Measurements from ENCODE around the gene IFNG-AS1. TPM values are rescaled to one million over a fixed set of nuclear protein-coding genes. Genes with fewer than 3 reads are reported as not detected.
A peak's percentile ranks its signal among the peaks of the same experiment; 100 is the strongest.

The IFNG-AS1 gene
- total and polyA plus RNA-seq, 2 donors from 2014 or later: 0.85 TPM; not detected in 1

DNA sequence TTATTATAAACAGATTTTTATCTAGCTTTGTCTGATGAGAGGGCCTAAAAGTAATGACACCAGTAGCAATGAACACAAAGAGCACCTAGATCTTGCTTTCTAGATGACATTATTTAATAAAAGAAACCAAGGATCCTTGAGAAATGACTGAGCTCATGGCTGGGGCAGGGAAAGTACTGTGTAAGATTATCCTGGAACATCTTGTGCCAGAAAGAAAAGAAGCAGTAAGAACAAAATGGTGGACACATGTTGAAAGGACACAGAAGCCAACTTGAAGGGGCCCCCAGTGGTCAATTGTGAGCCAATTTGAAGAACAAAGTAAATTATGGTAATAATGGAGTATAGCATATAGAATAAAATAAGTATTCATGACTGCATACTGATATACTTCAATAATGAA lies 10.0 kb downstream of the IFNG-AS1 start:
- H3K36me3 ChIP-seq (ENCODE audit: control insufficient read depth in 2 of 3, insufficient read depth in 3 of 3, low read length in 3 of 3): no peaks in the 10 kb centered on the region
- H3K4me3 ChIP-seq (ENCODE audit: low read length in 3 of 3): no peak overlapping the region
- DNase-seq (no peak), FAIRE-seq (no peak)
- intact Hi-C loops (cut with DNase I): no loop called here
- no peaks in the 10 kb centered on the region for H3K27me3 ChIP-seq (ENCODE audit: control insufficient read depth, insufficient read depth, low read length)
- no peaks in the 10 kb centered on the region for H3K4me1 ChIP-seq (ENCODE audit: control insufficient read depth in 2 of 3, insufficient read depth in 2 of 3, low read depth in 1 of 3, low read length in 3 of 3)
- TF ChIP-seq, protein P1, sequence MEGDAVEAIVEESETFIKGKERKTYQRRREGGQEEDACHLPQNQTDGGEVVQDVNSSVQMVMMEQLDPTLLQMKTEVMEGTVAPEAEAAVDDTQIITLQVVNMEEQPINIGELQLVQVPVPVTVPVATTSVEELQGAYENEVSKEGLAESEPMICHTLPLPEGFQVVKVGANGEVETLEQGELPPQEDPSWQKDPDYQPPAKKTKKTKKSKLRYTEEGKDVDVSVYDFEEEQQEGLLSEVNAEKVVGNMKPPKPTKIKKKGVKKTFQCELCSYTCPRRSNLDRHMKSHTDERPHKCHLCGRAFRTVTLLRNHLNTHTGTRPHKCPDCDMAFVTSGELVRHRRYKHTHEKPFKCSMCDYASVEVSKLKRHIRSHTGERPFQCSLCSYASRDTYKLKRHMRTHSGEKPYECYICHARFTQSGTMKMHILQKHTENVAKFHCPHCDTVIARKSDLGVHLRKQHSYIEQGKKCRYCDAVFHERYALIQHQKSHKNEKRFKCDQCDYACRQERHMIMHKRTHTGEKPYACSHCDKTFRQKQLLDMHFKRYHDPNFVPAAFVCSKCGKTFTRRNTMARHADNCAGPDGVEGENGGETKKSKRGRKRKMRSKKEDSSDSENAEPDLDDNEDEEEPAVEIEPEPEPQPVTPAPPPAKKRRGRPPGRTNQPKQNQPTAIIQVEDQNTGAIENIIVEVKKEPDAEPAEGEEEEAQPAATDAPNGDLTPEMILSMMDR (IDR thresholded peaks at IDR 0.05; ENCODE audit: borderline replicate concordance, extremely low read depth, insufficient read depth): no peak
- no peak overlapping the region for H3K9ac ChIP-seq (ENCODE audit: low read length in 3 of 3)
- H3K9me3 ChIP-seq (ENCODE audit: control insufficient read depth in 2 of 3, insufficient read depth in 1 of 3, low read length in 3 of 3): no peaks in the 10 kb centered on the region
- no peak overlapping the region for H3K27ac ChIP-seq (ENCODE audit: low read depth in 2 of 2, low read length in 2 of 2)

DNA sequence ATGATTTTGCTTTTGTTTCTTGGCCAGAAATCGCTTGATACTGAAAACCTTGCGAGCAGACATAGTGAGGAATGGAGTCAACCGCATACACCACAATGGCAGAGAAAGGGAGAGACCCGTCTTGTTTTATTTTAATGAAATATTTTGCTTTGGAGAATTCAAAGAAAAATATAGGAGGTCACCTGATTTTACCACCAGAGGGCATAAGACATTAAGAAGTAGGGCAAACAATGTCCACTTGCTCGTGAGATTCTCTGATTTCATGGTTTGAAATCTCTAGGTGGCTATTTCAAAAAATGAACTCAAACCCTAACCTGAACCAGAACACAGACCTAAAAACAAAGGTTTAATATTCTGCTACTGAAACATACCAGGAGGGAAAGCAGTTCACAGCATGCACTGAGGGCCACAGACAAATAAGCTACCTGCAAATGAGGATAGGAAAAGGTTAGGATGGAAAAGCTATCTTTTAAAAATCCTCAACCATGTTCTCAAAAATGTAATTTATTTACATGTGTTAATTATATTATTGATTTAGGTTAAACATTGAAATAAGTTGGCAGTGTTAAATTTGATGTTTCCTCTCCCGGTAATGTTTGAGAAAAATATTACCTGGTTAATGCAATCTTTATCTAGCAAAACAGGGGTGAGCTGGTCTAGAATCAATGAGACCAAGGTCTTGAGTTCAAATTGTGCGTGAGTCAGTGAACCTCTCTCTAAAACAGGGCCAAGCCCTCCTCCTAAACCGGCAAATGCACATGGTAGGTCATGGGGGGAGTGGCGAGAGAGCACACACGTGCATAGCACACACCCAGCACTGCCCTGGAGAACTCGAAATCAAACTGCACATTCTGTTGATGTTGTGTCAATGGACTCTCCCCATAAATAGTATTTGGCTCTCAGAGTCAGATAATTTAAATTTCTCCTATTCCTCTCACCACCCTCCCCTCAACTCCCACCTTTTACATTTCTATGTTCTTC lies 12.5 kb downstream of the IFNG-AS1 start:
- FAIRE-seq (no peak), DNase-seq (no peak)
- Histone ChIP-seq H3K36me3 (ENCODE audit: control insufficient read depth in 2 of 3, insufficient read depth in 3 of 3, low read length in 3 of 3) (no peaks in the 10 kb centered on the region), H3K27ac (ENCODE audit: low read depth in 2 of 2, low read length in 2 of 2) (no peak overlapping the region), H3K9ac (ENCODE audit: low read length in 3 of 3) (no peak overlapping the region), H3K27me3 (ENCODE audit: control insufficient read depth, insufficient read depth, low read length) (no peaks in the 10 kb centered on the region), H3K9me3 (ENCODE audit: control insufficient read depth in 2 of 3, insufficient read depth in 1 of 3, low read length in 3 of 3) (no peaks in the 10 kb centered on the region), H3K4me3 (ENCODE audit: low read length in 3 of 3) (no peak overlapping the region), H3K4me1 (ENCODE audit: control insufficient read depth in 2 of 3, insufficient read depth in 2 of 3, low read depth in 1 of 3, low read length in 3 of 3) (no peaks in the 10 kb centered on the region)
- intact Hi-C loops (cut with DNase I): no loop called here
- TF ChIP-seq, protein P1 (IDR thresholded peaks at IDR 0.05; ENCODE audit: borderline replicate concordance, extremely low read depth, insufficient read depth): peak; percentile 8

DNA sequence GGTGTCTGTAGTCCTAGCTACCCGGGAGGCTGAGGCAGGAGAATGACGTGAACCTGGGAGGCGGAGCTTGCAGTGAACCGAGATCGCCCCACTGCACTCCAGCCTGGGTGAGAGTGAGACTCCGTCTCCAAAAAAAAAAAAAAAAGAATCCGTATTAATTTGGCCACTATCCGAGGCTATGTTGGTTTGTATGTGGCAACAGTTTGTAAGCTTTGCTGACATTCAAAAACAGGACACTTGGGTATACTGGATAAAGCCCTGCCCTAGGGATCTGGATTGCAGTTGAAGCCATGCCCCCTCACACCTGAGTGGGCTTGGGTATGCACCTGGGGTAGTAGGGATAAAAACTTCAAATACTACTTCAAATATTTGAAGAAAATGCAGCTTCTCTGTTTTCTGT lies 14.5 kb downstream of the IFNG-AS1 start:
- FAIRE-seq (no peak), DNase-seq (no peak)
- TF ChIP-seq, protein P1 (IDR thresholded peaks at IDR 0.05; ENCODE audit: borderline replicate concordance, extremely low read depth, insufficient read depth): no peak
- H3K4me1 ChIP-seq (ENCODE audit: control insufficient read depth in 2 of 3, insufficient read depth in 2 of 3, low read depth in 1 of 3, low read length in 3 of 3): no peaks in the 10 kb centered on the region
- H3K9ac ChIP-seq (ENCODE audit: low read length in 3 of 3): no peak overlapping the region
- no peaks in the 10 kb centered on the region for H3K36me3 ChIP-seq (ENCODE audit: control insufficient read depth in 2 of 3, insufficient read depth in 3 of 3, low read length in 3 of 3)
- H3K27me3 ChIP-seq (ENCODE audit: control insufficient read depth, insufficient read depth, low read length): no peaks in the 10 kb centered on the region
- no peak overlapping the region for H3K27ac ChIP-seq (ENCODE audit: low read depth in 2 of 2, low read length in 2 of 2)
- H3K4me3 ChIP-seq (ENCODE audit: low read length in 3 of 3): no peak overlapping the region
- no peaks in the 10 kb centered on the region for H3K9me3 ChIP-seq (ENCODE audit: control insufficient read depth in 2 of 3, insufficient read depth in 1 of 3, low read length in 3 of 3)
- intact Hi-C loops (cut with DNase I): no loop called here

Measured in kidney (tissue), 14 donors.